Central memory CD4-positive, alpha-beta T cell (primary cell): ENCODE data around the gene KRT222.

Source experiments
- DNase-seq: peaks from one replicate; pipeline ENCODE4 v3.0.0; 2022

Gene KRT222

DNA sequence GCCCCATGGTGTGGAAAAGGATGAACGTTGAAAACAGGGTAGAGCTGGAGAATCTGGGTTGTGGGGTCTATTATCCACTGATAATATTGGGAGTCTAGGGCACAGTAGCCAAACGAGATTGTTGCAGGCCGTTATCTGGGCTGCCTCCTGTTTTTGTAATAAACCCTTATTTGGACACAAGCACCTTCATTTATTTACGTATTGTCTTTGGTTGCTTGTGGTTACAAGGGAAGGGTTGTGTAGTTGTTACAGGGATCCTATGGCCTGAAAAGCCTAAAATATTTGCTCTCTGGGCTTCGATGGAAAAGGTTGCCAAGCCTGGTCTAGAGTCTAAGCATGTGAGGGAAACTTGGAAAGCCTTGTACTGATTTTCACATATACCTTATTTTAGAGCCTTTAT is 13.0 kb downstream of the KRT222 start:
- DNase-seq: no peak

DNA sequence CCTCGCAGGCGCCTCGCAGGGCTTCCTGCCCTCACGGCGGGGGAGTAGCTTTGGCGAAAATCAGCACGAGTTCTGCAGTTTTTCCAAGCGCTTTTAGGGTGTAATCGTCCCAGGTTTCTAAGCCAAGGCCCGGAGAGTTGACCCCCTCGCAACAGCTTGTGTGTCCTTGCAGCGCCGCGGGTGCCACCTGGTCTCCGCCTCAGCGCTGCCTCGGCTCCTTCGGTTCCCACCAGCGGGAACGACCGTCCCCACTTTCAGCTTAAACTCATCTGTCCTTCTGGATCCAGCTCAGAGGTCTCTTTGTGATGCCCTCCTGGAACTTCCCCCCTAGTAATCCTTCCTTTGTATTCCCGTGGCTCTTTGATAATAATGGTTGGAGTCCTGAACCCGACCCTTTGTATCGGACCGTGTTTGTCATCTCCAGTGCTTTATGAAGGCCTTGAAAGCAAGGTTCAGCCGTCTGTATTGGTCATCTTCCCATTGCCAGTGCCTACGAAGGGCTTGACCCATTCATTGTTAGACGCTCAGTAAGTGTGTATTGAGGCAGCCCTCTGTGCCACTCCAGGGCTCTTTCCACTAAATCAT is 16.5 kb downstream of the KRT222 start:
- no peak for DNase-seq

DNA sequence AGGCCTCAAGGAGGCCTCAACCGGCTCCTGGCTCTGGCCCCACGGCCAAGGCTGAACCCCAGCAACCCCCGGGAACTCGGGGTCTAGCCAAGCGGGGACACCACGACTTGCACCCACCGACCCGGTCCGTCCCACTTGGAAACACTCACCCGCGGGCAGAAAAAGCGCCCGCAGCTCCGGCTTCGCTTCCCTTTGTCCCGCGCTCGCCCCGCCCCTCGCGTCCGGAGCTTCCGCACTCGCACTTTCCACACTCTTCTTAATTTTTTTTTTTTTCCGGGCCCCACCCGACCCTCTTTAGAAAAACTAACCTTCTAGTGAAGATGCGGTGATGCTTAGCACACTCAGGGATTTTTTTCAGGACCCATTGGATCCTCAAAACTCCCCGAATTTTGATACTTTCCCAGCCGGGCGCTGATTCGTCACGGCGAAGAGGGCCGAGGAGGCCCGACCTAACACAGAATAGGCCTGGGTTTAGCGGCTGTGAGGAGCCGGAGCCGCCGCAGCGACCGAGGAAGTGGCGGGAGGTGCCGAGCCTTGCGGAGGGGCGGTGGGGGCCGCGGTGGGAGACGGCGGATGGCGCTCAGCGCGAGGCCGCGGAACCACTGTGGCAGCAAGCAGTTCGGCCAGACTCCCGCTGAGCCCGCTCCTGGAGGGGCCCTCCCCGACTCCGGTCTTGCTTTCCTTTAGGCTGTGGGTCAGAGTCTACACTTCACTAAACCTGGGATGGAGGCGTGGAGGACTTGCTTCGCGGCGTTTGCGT is 17.2 kb downstream of the KRT222 start, which contains the start of gene SMARCE1:
TSS of gene SMARCE1 (minus strand) at position 195 of the 760 bp plus-strand sequence. CDS start 2,016 bp downstream, outside the sequence.
- DNase-seq: peak; percentile 73

DNA sequence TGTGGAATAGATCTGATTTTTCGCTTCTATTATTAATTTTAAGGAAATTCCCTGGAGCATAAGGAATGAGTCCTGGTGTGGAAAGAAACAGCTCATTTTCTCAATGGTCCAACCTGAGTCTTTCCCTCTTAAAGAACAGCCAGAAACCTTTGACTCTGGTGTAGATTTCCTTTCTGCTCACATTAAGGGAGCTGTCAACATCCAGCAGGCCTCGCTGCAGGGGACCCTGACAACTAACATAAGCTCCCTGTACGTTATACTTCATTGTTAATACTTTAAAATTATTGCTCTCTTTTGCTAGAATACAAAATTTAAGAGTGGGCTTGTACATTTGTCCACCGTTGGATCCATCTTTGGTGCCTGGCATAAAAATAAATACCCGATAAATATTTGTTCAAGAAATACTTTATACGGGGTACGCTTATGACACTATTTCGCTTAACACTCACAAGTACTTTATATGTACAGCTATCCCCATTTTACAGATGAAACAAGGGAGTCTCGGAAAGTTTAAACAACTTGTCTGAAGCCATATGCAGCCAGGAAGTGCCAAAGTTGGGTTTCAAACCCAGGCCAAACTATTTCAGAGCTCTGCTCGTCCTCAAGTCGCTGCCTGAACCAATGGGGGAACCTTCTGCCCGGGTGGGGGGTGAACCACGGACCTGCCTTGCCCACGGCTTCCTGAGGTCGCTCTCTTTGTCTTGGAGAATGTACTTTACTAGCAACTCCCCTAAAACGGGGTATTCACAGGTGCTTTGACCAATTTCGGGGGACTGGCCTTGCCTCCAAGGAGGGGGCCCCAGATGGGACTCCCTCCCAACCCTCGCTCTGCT is 18.0 kb downstream of the KRT222 start:
- DNase-seq: no peak

DNA sequence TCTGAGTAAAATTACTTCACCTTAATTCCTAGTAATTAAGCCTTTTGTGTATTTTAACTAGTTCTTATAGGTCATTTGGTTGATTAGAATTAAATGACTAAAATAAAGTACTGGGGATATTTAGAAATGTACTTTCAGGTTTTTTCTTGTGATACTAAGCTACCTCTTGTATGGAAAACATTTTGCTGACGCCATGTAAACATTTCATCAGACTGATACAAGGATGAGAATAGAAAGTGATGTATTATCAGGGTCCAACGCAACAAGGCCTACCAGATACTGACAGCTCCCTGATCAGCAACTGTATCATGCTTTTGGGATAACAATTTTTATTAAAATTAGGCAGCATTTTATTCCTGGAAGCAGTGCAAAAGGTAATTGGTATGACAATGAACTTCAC is 19.0 kb downstream of the KRT222 start:
- no peak for DNase-seq

DNA sequence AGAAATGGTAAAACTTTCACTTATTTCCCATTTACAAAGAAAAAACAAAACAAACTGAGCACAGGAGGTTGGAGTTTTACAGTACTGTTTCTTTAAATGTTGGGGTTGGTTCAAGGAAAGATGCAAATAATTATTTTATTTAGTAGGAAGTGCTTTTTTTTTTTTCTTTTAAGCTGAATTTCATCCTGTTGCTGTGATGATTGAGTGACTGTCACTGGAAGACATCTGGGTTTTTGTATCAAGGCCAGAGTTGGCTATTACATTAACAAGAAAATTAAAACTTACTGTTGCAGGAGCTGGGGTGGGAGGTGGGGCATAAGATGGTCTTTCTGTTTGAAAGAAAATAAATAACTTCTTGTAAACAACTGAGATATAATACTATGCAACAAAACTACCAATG is 19.7 kb downstream of the KRT222 start:
- no peak for DNase-seq

DNA sequence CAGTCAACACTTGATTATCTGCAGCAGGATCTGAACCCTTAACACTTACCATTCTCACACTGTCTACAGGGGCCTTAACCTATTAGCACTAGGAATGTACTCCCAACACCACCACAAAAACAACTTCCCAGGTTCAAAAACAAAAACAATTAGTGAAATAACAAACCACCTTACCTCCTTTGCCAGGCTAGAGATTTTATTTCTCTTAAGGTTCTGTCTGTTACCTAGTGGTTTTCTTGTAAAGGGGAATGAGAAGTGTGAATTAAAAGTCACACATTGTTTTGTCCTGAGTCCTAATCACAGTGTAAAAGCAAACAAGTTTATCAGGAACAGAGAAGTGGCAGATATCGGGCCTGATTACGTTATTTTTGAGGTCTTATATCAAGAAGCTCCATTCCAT is 27.0 kb downstream of the KRT222 start:
- no peak for DNase-seq

DNA sequence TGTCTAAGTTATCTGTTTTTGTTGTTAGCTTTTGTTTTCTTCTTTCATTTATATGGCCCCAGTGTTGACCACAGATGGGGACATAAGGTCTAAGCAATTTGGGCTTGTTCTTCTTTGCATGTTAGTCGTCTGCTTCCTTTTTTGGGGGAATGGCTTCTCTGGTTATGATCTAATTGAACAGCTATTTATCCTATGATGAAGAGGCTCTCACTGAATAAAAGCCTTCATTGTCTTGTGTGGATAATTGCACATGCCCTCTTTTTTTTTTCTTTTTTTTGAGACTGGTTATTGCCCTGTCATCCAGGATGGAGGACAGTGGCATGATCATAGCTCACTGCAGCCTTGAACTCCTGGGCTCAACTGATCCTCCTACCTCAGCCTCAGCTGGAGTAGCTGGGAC is 31.1 kb downstream of the KRT222 start:
- DNase-seq: no peak

DNA sequence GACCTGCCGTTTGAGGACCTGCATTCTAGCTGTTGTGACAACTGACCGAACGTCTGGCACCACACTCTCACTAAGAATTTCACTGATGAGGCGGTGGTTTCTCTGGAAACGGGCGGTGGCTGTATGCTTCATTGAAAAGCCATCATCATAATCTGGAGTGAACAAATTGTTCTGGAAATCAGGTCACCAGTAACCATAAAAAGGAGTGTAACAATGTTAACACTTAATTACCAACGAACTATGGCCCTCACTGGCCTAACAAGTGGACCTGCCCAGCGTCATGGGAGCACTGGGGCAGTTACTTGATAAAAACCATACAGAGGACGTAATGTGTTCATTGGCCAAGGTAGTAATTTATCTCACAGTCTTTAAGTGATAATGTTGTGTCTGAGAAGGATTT is 32.8 kb downstream of the KRT222 start:
- DNase-seq: no peak

DNA sequence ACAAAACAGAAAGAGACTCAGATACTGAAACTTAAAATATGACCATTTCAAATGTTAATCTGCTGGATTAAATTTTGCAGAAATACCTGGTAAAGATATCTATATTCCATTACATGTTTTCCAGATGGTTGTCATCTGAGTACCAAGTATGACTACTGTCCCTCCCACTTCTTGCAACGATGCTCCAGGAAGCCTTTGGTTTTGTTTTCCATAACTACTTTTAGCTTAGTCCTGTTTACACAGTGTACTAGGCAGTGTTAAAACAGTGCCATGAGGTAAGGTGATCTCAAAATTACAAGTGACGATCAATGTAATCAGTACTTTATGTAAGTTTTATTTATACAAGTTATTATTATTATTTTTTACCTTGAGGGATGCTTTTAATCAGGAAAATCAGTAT is 35.1 kb downstream of the KRT222 start:
- DNase-seq: no peak

DNA sequence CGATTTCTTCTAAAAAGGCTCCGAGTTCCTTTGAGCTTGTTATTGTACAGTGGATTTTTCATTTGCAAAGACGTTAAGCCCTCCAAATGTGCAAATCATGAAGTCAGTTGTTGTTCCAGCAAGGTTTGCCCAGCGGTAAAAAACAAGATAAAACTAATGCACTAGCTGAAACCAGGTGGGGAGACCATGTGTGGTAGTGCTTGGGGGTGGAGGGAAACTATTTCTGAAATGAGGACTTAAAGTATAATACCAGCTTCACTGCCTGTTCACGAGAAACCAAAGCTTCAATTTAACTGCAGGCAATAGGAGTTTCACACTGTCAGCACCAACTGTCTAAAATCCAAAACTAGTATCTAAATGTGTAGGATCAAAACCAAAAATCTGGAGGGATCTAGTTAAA is 39.7 kb downstream of the KRT222 start:
- no peak for DNase-seq

DNA sequence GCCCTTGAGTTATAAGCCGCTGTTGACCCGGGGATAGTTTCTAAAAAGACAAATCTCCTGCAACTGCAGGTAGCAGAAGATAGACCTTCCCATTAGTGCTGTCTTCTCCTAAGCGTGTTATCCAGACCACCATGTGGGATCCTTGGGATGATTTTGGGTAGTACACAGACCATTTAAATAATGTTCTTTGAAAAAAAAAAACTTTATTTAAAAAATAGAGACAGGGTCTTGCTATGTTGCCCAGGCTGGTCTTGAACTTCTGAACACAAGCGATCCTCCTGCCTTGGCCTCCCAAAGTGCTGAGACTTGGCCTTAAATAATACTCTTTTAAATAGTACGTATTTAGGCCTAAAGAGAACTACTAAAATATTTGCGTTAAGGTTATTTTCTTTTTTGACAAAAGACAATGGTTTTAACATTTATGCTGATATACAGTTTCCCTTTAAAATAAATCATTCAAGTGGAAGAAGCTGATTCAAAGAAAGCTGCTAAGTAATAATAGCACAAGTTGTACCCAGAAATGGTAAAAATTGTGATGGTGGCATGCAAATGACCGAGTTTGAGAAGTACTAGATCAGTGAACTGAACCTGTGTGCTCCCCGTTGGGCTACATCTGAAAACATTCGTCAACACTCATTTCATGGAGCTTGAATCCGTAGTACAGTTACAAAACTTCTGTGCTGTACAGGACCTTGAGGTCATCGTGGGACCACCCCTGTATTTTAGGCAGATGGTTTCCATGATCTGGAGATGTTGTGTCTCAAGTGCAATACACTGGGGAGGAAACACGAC is 41.4 kb downstream of the KRT222 start:
- DNase-seq: no peak

DNA sequence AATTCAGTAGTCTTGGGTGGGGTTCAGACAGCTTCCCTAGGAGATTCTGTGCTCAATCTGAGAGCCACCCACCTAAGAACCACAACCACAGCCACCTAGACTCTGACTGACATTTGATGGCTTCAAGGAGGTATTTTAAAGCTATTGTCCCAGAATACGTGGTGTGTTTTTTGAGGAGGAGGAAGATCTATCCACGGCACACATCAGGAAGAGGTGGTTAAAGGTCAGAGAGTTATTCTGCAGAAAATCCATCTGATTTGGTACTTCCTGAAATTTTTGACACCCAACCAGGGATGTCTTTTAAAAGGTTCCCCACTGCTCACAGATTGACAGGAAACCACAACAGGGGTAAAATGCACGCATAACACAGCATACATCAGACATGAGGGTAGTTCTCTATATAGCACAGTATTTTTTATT is 42.5 kb downstream of the KRT222 start:
- DNase-seq: peak; percentile 46

DNA sequence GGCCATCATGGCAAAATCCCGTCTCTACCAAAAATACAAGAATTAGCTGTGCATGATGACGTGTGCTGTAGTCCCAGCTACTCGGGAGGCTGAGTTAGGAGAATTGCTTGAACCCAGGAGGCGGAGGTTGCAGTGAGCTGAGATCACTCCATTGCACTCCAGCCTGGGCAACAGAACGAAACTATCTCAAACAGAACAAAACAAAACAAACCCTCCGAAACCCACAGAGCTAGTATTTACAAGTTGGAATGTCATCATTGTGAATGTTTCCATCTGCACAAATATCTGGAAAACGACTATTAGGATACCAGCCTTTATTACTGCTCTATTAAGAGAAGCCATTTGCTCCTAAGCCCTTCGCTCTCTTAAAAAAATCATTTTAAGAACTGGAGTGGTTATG is 43.4 kb downstream of the KRT222 start:
- no peak for DNase-seq

DNA sequence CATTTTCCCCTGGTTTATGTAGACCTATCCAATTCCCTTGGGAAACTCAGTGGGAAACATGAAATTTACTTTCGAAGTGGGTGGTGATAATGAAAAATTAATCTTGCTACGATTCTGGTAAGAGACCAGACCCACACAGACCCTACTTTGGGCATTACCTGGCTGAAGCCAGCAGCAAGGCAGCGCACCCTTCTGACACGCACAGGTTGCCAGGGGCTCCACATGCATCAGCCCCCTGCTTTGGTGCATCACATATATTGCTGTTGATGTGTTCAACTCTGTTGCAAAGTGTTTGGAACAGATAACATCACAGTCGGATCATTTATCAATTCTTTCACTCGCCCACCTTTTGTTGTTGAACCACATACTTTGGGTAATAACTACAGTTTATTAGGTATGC is 44.0 kb downstream of the KRT222 start:
- DNase-seq: no peak

DNA sequence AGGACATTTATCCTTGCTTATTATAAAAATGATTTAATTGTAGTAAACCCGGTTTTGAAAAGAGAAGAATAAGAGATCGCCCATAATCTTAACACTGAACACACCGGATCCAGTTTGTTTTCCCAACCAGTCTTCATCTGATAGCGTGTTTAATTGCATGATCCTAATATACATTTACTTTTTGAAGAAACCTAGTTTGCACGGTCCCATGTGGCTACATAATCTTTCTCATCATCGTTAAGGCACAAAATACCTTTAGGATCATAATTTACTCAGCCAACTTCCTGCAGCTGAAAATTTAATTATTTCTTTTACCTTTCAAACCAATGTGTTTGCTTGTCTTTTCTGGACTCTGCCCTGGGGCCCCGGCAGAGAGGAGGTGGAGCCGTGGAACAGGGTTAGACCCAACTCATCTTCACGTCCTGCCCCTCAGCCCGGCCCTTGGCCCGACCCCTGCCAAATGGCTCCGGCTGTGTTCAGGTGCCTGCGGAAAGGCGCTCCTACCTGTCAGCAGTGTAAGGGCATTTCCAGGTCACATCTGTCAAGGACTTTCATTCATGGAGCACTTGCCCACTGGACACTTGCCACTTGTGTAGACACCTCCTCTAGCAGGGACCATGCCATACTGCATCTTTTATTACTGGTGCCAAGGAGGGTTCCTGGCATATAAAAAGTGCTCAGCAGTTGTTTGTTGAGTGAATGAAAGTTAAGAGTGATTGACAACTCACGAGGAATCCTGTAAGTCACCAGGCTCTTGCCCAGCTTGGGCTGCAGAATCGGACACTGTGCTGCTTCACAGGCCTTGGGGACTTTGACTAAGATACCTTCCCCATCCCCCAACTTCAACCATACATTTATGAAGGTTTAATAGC is 46.0 kb downstream of the KRT222 start:
- no peak for DNase-seq

DNA sequence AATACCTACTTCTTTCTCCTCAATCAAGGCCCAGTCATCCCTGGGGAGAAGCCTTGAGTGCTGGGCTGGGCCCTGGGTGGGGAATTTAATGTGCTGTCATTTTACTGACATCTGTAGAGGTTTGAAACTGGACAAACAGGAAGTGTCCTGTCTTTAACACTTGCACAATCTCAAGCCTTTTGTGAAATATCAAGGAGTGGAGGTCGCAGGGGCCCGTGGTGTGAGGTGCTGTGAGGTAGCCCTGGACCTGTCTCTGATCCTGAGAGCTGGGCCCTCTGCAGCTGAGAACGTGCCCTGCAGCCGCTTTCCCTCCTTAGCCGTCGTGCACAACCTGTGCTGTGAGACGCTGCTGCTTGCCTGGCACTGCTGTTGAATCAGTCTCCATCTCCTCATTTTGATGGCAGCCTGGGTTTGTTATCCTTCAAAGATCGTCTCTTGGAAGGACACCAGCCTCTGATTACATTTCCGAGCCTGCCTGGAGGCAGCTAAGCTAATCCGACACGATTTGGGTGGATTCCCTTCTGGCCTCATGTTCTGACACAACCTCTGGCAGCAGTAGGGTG is 47.2 kb downstream of the KRT222 start:
- DNase-seq: no peak

DNA sequence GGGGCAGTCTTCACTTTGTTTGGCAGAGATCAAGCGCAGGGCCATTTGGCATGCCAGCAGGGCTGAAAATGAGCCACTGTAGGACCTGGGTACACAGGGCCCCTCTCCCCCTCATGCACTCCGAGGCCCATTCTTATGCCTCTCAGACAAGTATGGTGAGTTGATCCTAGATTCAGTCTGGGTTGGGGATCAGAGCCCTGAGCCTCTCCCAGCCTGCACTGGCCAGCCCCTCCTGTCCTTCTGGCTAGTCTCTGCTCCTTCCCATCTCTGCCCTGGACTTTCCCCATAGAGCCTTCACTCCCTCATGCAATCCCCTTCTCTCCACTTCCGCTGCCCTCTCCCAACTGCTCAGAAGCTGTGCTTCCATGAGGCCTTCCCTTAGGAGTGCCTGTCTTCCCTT is 48.4 kb downstream of the KRT222 start:
- DNase-seq: no peak

DNA sequence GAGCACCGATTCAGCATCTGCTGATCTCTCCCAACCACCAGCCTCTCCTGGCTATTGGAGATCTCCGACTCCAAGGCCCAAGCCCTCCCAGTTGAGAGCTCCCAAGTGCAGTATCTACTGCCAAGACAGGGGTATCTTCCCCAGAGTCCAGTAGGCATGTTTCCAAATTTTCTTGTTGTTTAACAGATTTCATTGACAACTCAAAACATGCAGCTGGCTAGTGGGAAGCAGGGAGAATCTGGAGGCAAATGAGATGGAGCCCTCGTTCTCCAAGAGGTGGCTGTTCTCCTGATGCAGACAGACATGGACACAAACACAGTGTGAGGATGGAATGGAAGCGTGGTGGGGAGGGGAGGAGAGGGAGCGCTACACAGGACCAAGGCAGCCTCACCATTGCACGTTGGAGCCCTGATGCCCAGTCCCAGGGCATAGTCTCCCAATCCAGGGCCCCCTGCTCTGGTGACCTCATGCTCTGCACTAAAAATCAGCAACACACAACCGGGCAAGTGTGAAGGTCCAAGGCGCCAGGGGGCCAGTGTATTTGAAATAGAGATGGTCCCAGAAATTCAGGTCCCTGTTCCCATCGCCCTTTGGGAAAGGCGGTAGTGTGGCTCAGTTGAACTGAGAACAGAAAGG is 49.0 kb downstream of the KRT222 start:
- no peak for DNase-seq

DNA sequence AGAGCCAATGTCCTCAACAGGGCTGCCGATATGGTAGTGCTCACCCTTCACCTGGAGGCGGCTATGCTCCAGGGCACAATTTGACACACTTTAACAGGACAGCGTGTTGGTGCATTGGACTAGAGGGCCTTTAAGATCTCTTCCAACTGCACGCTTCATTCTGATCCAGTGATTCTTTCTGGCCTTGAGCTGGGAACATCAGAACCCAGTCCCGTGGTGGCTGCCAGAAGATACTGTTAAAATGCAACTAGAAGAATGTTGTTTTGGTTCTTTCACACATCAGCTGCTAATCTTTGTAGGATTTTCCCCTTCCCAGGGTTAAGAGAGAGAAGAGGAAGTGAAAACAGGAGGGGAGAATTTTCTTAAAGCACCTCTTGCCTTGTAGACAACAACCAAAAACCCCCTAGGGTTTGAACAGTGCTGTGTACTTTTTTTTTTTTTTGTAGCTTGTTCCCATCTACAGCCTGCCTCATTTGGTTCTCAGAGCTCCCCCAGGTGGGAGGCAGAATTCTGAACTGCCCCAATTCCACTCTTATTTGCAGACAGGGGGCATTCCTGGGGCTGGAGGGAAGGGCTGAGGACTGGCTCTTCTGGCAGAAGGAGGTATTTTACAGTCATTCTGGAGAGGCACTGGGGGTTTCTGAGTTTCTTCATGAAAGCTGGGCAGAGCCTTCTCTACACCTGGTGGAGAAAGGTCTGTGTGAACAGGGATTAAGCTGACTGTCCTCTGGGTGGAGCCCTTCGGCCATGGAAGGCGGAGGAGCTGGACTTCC is 49.7 kb downstream of the KRT222 start:
- DNase-seq: peak; percentile 51
